DND-41 (cell line): ENCODE results near the gene ARSA.
A peak's percentile ranks its signal among the peaks of the same experiment; 100 is the strongest.

Experiments used
- ATAC-seq: fragments of 200-7000 bp; cut with Tn5 transposase; 3 replicates; pipeline ENCODE4 v1.9.1; 2021; ENCODE audit warnings: low read depth; ENCODE audit not compliant: insufficient read depth
- DNase-seq: peaks from one replicate; pipeline ENCODE4 v3.0.0-alpha.2; 2020
- H2AFZ ChIP-seq: 2 replicates; pipeline ENCODE4 v1.6.0; 2012; ENCODE audit warnings: low read depth, low read length
- H3K27ac ChIP-seq: 2 replicates; pipeline ENCODE4 v1.5.1; 2012; ENCODE audit warnings: low read length, inconsistent platforms
- H3K27me3 ChIP-seq: fragments of 200-600 bp; sonication (generic); 2 replicates; pipeline ENCODE4 v1.6.0; 2012; ENCODE audit warnings: low read length, mild to moderate bottlenecking, inconsistent platforms; ENCODE audit not compliant: insufficient read depth, poor library complexity
- H3K36me3 ChIP-seq: 2 replicates; pipeline ENCODE4 v1.5.1; 2012; ENCODE audit warnings: low read length, inconsistent platforms; ENCODE audit not compliant: insufficient read depth
- H3K4me1 ChIP-seq: 2 replicates; pipeline ENCODE4 v1.5.1; 2012; ENCODE audit warnings: mild to moderate bottlenecking, low read length; ENCODE audit not compliant: insufficient read depth
- H3K4me2 ChIP-seq: 2 replicates; pipeline ENCODE4 v1.6.0; 2012; ENCODE audit warnings: mild to moderate bottlenecking, moderate library complexity, low read length, inconsistent platforms; ENCODE audit not compliant: insufficient read depth
- H3K4me3 ChIP-seq, 2 experiments: fragments of 200-600 bp in 1 of 2; shearing (Covaris generic) in 1 of 2; 2 replicates each; pipeline ENCODE4 v1.5.1; 2012 to 2016; ENCODE audit warnings: inconsistent platforms in 2 of 2, low read length in 2 of 2, mild to moderate bottlenecking in 2 of 2, low read depth in 1 of 2, moderate library complexity in 1 of 2
- H3K79me2 ChIP-seq: 2 replicates; pipeline ENCODE4 v1.6.0; 2012; ENCODE audit warnings: low read length, inconsistent platforms; ENCODE audit not compliant: insufficient read depth
- H3K9ac ChIP-seq: 2 replicates; pipeline ENCODE4 v1.6.0; 2012; ENCODE audit warnings: low read depth, mild to moderate bottlenecking, inconsistent platforms, low read length, moderate library complexity
- H3K9me3 ChIP-seq: 2 replicates; pipeline ENCODE4 v1.5.1; 2012; ENCODE audit warnings: low read length, moderate library complexity, mild to moderate bottlenecking, inconsistent platforms; ENCODE audit not compliant: insufficient read depth, severe bottlenecking
- H4K20me1 ChIP-seq: 2 replicates; pipeline ENCODE4 v1.6.0; 2012; ENCODE audit warnings: low read length; ENCODE audit not compliant: insufficient read depth
- CTCF ChIP-seq: IDR thresholded peaks from 2 replicates; pipeline ENCODE4 v1.5.1; 2012; ENCODE audit warnings: borderline replicate concordance, low read length, moderate library complexity, mild to moderate bottlenecking; ENCODE audit not compliant: poor library complexity, severe bottlenecking; ENCODE audit errors: extremely low read depth
- EZH2 ChIP-seq: IDR thresholded peaks from 3 replicates; pipeline ENCODE4 v1.6.1; 2012; ENCODE audit warnings: borderline replicate concordance, low read depth, mild to moderate bottlenecking, moderate library complexity, low read length, inconsistent platforms; ENCODE audit not compliant: severe bottlenecking

ARSA gene

GRCh38 chr22:50585238-50585637 lies 42.7 kb downstream of the ARSA start:
- H3K9ac ChIP-seq = no peak overlapping the region
- peaks cover 25% of the 10 kb centered on the region for H3K4me1 ChIP-seq
- peaks cover 16% of the 10 kb centered on the region for H3K36me3 ChIP-seq
- no peak for ATAC-seq
- H4K20me1 ChIP-seq = peaks cover 12% of the 10 kb centered on the region; the same call in 1 of the 2 replicates
- no peak for DNase-seq
- no peak overlapping the region for H3K27ac ChIP-seq
- H2AFZ ChIP-seq = no peak overlapping the region
- no peaks in the 10 kb centered on the region for H3K27me3 ChIP-seq
- peaks cover 24% of the 10 kb centered on the region for H3K79me2 ChIP-seq
- H3K4me3 ChIP-seq = no peak overlapping the region
- TF ChIP-seq CTCF = no peak
- H3K4me2 ChIP-seq = no peak overlapping the region
- no peaks in the 10 kb centered on the region for H3K9me3 ChIP-seq

- Histone ChIP-seq H3K9ac (peak overlapping the region; percentile 100), H3K27me3 (no peaks in the 10 kb centered on the region), H3K4me2 (peak overlapping the region; percentile 89), H2AFZ (no peak overlapping the region), H3K4me3 (peak overlapping the region in 1 of 2 experiments; percentile 91; a peak in 2 of 4 replicates), H3K36me3 (peaks cover 24% of the 10 kb centered on the region), H3K4me1 (peaks cover 30% of the 10 kb centered on the region), H3K9me3 (no peaks in the 10 kb centered on the region), H4K20me1 (peaks cover 13% of the 10 kb centered on the region; the same call in 1 of the 2 replicates), H3K79me2 (peaks cover 24% of the 10 kb centered on the region), H3K27ac (no peak overlapping the region)
- ATAC-seq (no peak), DNase-seq (no peak)
- TF ChIP-seq EZH2 (no peak), CTCF (no peak)
These were observed 43.6 kb downstream of the ARSA start for GRCh38 chr22:50584106-50585096.

GRCh38 chr22:50583294-50583861 lies 44.6 kb downstream of the ARSA start:
- Histone ChIP-seq H3K9ac (peak overlapping the region; percentile 100), H3K27me3 (no peaks in the 10 kb centered on the region), H3K36me3 (peaks cover 34% of the 10 kb centered on the region), H3K4me1 (peaks cover 30% of the 10 kb centered on the region), H3K79me2 (peaks cover 24% of the 10 kb centered on the region), H3K9me3 (no peaks in the 10 kb centered on the region), H3K4me2 (peak overlapping the region; percentile 89), H3K4me3 (peak overlapping the region; percentile 83 to 91), H3K27ac (peak overlapping the region; percentile 73), H2AFZ (peak overlapping the region; percentile 74), H4K20me1 (peaks cover 13% of the 10 kb centered on the region; the same call in 1 of the 2 replicates)
- no peak for DNase-seq
- peak; percentile 27 for ATAC-seq
- TF ChIP-seq CTCF (no peak), EZH2 (no peak)
